ENCODE results near the gene PTPRK.

- no peak for TF ChIP-seq CTCF (conservative IDR thresholded peaks at IDR 0.05; ENCODE audit: low read depth in 2 of 2)
- no peak for TF ChIP-seq EZH2phosphoT487 (IDR thresholded peaks at IDR 0.05; ENCODE audit: unreplicated experiment)
Measured at GRCh38 chr6:128464790-128465189, 55.6 kb downstream of the PTPRK start.
